Endothelial cell of hepatic sinusoid (primary cell): ENCODE data around the gene AUNIP.

ENCODE experiments used
- in situ Hi-C: cut with HindIII; loops from 2 replicates; pipeline ENCODE4 v1.10.0; 2017; ENCODE audit warnings: low sequenced_read_pairs

Gene AUNIP

DNA sequence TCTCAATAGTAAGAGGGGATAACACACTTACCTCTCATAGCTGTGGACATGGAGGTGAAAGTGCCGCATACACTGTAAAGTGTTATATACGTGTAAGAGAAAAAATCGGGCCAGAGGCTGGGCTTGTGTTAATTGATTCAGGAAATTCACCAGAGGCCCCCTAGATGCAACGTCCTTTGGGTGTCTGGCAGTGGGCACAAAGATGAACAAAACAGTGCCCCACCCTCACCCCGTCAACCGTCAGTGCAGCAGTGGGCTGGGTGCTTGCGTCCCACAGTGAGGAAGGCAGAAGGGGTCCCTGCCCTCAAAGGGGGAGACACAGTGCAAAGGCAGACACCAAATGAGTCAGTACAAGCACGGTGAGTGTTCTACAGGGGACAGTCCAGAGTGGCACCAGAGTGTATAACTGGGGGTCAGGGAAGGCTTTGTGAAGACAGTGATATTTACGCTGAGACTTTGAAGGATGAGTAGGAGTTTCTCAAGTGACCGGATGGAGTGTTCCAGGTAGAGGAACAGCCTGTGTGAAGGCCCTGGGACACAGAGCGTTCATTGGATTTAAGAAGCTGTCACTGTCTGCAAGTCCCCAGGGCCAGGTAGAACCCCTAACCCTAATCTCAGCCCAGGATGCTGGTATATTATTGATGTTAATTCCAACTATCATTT, 46.1 kb downstream of the AUNIP start:
- in situ Hi-C loops, result no loop called here

- in situ Hi-C loops, result no loop called here
These were observed 47.7 kb downstream of the AUNIP start for GRCh38 chr1:25811384-25812082.

GRCh38 chr1:25810341-25811299, 48.6 kb downstream of the AUNIP start:
- in situ Hi-C loops, result no loop called here

DNA sequence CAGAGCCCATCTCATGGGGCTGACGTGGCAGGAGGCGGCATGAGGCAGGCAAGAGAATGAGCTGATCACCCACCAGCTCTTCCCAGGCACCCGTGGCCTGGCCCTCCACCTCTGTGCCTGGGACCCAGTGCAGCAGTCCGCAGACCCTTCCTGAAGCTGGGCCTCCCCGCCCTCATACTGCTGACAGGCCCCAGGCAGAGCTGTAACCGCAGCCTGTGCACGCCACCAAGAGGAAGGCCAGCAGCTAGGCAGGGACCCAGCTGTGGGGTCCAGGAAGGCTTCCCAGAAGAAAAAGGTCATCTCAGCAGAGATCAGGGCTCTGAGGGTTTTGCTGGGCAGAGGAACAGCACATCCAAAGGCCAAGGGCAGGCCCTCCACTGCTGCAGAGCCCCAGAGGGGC, 49.3 kb downstream of the AUNIP start:
- in situ Hi-C loops, result no loop called here

GRCh38 chr1:25809283-25809926, 49.9 kb downstream of the AUNIP start:
- in situ Hi-C loops, result no loop called here

- in situ Hi-C loops, result no loop called here
These were observed 50.6 kb downstream of the AUNIP start for GRCh38 chr1:25808481-25809244.

GRCh38 chr1:25807480-25808390, 51.5 kb downstream of the AUNIP start:
- in situ Hi-C loops, result no loop called here

DNA sequence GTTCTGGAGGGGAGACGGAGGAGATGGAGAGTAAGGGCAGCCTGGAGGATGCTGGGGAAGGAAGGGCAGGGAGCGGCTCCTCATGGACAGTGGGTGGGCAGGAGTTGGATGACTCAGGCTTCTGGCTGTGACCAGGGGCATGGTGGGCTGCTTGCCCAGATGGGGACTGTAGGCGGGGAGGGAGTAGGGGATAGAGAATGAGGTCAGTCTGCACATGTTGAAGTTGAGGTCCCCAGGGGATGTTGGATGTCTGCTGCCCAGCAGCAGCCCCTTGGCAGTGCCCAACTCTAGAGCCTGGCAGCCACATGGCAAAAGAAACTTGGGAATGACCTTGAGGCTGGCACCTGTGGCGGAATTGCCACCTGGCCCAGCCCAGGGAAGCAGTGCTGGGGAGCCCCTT, 52.8 kb downstream of the AUNIP start:
- in situ Hi-C loops, result no loop called here

- in situ Hi-C loops, result no loop called here
These were observed 53.4 kb downstream of the AUNIP start for GRCh38 chr1:25805863-25806225.

DNA sequence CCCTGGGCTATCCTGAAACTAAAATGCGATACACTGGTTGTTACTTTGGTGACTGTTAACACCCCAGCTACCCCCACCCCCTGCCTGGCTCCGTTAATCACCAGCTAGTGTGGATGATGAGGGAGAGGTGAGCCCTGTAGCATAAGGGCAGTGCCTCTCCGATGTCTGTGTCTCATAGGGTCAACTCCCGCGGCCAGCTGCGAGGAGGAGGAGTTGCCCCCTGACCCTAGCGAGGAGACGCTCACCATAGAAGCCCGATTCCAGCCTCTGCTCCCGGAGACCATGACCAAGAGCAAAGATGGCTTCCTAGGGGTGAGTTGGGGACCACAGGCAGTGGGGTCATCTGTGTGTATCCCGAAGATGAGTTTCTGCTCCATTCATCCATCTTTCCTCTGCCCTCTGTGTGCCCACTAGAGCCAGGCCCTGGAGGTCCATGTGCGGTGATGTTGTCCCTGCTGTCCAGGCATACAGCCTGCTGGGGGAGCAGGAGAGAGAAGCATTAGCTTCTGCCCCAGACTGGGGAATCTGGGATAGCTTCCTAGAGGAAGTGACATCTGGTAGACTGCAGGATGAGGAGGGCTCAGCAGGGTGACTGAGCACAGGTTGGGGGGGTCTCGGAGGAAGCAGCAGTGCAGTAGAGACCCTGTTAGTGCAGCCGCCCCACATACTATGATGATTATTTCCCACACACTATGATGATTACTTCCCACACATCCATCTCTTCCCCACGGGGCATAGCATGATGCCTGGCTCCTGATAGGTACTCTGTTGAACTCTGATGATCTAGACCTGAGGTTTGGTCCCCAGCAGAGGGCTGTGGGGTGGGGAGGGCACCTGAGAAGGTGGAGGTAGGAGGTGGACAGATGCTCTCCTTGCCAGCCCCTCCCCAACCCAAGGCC, 54.0 kb downstream of the AUNIP start:
- in situ Hi-C loops, result no loop called here

GRCh38 chr1:25804244-25804963, 54.9 kb downstream of the AUNIP start:
- in situ Hi-C loops, result no loop called here

GRCh38 chr1:25803368-25803767, 55.9 kb downstream of the AUNIP start:
- in situ Hi-C loops, result no loop called here

GRCh38 chr1:25802915-25803314, 56.3 kb downstream of the AUNIP start:
- in situ Hi-C loops, result no loop called here

DNA sequence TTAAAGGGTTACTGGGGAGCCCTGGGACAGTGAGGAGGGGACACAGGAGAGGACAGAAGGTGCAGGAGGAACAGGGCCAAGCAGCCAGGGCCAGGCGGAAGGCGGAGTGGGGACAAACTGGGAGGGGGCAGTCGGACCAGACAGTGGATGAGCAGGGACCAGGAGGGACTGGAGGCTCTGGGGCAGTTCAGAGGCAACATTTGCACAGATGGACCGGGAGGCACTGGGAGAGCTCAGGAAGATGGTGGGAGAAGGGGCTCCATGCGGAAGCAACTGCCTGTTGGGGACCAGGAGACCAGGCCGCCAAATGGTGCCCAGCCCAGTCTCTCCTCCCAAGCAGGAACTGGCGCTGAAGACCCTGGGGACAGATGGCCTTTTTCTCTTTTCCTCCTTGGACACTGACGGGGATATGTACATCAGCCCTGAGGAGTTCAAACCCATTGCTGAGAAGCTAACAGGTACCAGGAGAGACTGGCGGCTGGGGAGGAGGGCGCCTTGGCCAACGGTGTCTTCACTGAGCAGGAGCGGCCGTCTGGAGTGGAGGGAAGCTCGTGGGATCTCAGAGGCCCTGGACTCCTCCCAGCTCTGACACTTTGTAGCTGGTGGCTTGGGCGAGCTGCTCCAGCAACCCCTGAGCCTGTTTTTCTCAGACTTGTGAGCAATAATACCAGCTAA, 58.4 kb downstream of the AUNIP start:
- in situ Hi-C loops, result no loop called here

DNA sequence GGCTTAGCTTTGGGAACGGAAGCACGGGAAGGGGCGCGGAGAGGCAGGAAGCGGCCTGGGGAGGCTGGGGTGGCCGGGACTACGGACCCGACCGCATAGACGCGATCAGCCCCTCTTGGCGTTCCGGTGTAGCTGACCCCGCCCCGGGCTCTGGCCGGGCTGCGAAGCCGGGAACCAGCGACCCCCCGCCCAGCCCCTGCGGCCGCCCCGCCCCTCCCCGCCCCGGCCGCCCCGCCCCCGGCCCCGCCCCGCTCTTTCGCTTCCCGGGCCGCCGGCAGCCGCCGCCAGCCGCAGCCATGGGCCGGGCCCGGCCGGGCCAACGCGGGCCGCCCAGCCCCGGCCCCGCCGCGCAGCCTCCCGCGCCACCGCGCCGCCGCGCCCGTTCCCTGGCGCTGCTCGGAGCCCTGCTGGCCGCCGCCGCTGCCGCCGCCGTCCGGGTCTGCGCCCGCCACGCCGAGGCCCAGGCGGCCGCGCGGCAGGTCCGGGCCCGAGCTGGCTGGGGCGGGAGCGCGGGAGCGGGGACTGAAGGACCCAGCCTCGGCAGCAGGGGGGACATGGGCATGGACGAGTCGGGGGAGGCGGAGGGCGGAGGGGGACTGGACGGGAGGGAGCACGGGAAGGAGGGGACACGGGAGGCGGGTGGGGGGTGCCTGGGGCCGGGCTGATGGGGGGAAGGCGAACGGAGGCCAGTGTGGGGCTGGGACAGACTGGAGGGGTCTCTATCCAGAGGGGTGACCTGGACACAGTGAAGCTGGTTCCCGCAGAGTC, 59.1 kb downstream of the AUNIP start, which contains the start of gene SELENON:
Gene SELENON (plus strand): TSS at position 259 of the 768 bp plus-strand sequence. CDS start 38 bp downstream, at position 297.
- in situ Hi-C loops, result no loop called here

DNA sequence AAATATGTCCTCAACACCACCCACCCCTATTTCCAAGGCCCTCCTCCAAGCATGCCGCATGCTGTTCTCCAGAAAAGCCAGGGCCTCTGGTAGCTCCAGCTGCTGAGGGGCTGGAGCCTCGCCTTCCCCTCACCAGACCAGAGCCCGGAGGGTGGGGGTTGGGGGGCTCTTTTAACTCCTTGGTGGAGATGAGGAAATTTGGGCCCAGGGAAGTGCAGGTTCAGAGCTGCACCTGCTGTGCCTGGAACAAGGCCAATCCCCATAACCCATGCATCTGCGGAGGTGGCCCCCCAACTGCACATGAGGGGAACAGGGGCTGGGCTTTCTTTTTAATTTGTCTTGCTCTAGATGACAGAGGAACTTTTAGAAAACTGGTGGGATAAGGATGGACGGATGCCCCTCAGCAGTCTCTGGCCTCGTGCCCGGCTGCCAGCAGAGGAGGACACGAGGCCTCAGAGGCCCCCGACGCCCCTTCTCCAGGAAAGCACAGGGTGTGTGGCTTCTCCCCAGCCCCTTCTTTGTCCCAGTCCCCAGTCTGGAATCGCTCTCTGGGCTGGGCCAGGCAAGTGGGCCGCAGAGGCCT, 59.8 kb downstream of the AUNIP start:
- in situ Hi-C loops, result no loop called here
